ENCODE results near the gene HRH3.

Gene HRH3

DNA sequence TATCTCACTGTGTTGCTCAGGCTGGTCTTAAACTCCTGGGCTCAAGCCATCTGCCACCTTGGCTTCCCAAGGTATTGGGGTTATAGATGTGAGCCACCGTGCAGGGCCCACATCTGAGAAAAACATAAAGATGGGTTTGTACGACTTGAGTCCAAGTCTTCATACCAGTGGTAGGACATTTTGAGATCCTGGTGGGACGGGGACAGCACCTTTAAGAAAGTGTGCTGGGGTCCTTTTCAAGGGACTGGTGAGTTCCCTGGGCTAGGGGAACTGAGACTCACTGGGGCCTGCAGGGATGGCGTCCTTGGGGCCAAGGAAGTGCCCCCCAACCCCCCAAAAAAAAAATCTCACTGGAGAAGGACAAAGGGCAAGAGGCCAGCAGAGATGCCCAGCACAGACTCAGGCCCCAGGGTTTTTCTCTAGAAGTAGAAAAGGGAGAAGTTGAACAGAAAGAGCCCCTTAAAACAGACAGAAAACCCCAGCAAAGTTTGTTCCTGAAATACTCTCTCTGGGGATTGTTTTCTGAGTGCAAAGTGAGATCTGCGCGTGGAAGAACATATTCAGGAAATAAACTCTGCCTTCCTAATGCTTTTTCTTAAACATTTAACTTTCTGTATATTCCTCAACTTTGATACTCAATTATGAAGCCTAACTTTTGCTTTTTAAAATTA is 28.9 kb upstream of the HRH3 start:
- Mint-ChIP-seq H3K4me1 (peaks cover 19% of the 10 kb centered on the region), H3K27me3 (ENCODE audit: low read depth, poor library complexity) (peaks cover 3% of the 10 kb centered on the region), H3K4me3 (no peak overlapping the region), H3K27ac (no peak overlapping the region), H3K9me3 (no peaks in the 10 kb centered on the region), H3K36me3 (ENCODE audit: low read depth) (peaks cover 6% of the 10 kb centered on the region)
- no peak for TF ChIP-seq CTCF (IDR thresholded peaks at IDR 0.05)
- no peak for DNase-seq

DNA sequence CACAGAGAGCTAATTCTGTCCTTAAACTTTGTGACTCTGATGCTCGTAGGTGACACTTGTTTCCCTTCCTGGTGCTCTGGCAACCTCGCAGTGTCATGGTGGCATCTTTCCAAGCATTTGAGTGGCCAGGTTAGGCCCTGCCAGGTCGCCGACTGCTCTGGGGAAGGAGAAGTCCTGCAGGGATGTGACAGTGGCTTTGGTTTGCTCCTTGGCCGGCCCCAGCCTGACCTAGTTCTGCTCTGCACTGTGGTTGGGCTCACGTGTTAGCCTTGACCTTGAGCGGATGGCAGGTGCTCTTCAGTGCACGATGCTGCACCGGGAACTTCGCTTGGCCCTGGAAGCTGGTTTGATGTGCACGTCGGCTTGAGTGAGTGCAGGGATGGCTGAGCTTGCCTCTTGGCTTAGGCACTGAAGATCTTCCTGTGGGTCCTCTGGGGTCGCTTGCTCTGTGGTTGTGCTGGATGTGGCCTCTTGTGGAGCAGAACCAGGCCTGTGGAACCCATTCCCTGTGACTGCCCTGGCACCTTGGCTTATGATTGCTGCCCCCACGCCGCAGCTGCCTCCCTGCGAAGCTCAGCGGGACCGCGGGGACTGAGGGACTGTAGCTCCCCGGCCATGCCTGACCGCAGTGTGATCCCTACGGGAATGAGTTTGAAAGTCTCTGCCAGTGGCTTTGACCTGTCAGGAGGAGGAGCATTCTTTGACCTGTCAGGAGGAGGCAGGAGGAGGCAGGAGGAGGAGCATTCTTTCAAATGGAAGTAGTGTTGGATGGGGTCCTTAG is 27.0 kb upstream of the HRH3 start:
- TF ChIP-seq CTCF (IDR thresholded peaks at IDR 0.05): no peak
- Mint-ChIP-seq H3K36me3 (ENCODE audit: low read depth) (peaks cover 1% of the 10 kb centered on the region), H3K4me1 (peaks cover 16% of the 10 kb centered on the region), H3K27me3 (ENCODE audit: low read depth, poor library complexity) (peaks cover 3% of the 10 kb centered on the region), H3K27ac (peak overlapping the region; percentile 57), H3K9me3 (no peaks in the 10 kb centered on the region), H3K4me3 (no peak overlapping the region)
- DNase-seq: no peak

- Mint-ChIP-seq H3K27me3 (ENCODE audit: low read depth, poor library complexity) (peaks cover 3% of the 10 kb centered on the region), H3K36me3 (ENCODE audit: low read depth) (peaks cover 8% of the 10 kb centered on the region), H3K9me3 (no peaks in the 10 kb centered on the region), H3K4me3 (no peak overlapping the region), H3K4me1 (peaks cover 16% of the 10 kb centered on the region), H3K27ac (no peak overlapping the region)
- no peak for DNase-seq
- TF ChIP-seq CTCF (IDR thresholded peaks at IDR 0.05): no peak
Measured at GRCh38 chr20:62246431-62246830, 26.4 kb upstream of the HRH3 start.

GRCh38 chr20:62245911-62246280 is 25.8 kb upstream of the HRH3 start:
- peaks cover 10% of the 10 kb centered on the region for H3K36me3 Mint-ChIP-seq (ENCODE audit: low read depth)
- no peaks in the 10 kb centered on the region for H3K9me3 Mint-ChIP-seq
- H3K4me1 Mint-ChIP-seq: peaks cover 16% of the 10 kb centered on the region
- H3K27me3 Mint-ChIP-seq (ENCODE audit: low read depth, poor library complexity): peaks cover 3% of the 10 kb centered on the region
- DNase-seq: no peak
- H3K4me3 Mint-ChIP-seq: no peak overlapping the region
- H3K27ac Mint-ChIP-seq: no peak overlapping the region
- TF ChIP-seq CTCF (IDR thresholded peaks at IDR 0.05): no peak

DNA sequence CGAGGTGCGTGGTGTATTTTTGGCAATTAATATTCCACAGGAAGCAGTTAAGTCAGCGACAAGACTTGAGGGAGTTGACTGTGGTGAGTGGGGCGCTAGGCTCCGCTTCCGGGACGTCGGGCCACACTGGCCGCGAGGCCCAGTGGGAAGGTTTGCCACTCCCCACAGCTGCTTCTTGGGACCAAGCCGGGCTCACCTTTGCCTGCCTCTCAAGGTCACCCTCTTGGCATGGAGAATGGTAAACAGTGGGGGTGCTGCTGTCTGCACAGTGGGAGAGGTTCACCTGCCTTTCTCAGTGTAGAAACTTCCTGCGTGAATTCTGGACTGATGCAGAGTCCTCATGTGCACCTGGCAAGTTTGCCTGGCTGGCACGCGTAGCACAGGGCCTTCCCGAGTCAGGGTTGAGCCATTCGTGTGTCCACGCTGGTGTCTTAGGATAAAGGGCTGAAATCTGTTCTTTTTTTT is 24.6 kb upstream of the HRH3 start:
- DNase-seq: no peak
- Mint-ChIP-seq H3K27me3 (ENCODE audit: low read depth, poor library complexity) (no peaks in the 10 kb centered on the region), H3K4me3 (no peak overlapping the region), H3K36me3 (ENCODE audit: low read depth) (peaks cover 10% of the 10 kb centered on the region), H3K4me1 (peaks cover 14% of the 10 kb centered on the region), H3K9me3 (no peaks in the 10 kb centered on the region), H3K27ac (no peak overlapping the region)
- TF ChIP-seq CTCF (IDR thresholded peaks at IDR 0.05): no peak
